ENCODE results near the gene METTL26.

- no peak for TF ChIP-seq CTCF (IDR thresholded peaks at IDR 0.05; ENCODE audit: insufficient read depth, low read length, poor library complexity, severe bottlenecking)
- no peak for TF ChIP-seq EZH2phosphoT487 (conservative IDR thresholded peaks at IDR 0.05; ENCODE audit: low read length)
Measured at GRCh38 chr16:630249-630814, 5.8 kb downstream of the METTL26 start.
